Tibial artery (tissue), 4 donors: ENCODE results near the gene SUFU.

Experiments
- DNase-seq, 2 donors: peaks; one replicate each; pipeline ENCODE4 v3.0.0-alpha.2; 2019
- H3K27ac ChIP-seq, 2 donors: fragments of 200-600 bp; sonication (generic) in 1 of 2; 1 replicate in 1 of 2; 2 replicates in 1 of 2; pipeline ENCODE4 v1.5.1; 2018 to 2019; ENCODE audit warnings: mild to moderate bottlenecking in 1 of 2
- H3K27me3 ChIP-seq, 2 donors: fragments of 200-600 bp; sonication (generic) in 1 of 2; one replicate each; pipeline versions ENCODE4 v1.5.1 to v1.6.0; 2016 to 2019
- H3K36me3 ChIP-seq, 3 donors: fragments of 200-600 bp; sonication (generic) in 2 of 3; one replicate each; pipeline ENCODE4 v1.5.1; 2016 to 2019; ENCODE audit warnings: mild to moderate bottlenecking in 2 of 3
- H3K4me1 ChIP-seq, 4 donors: fragments of 200-600 bp; sonication (generic) in 2 of 4; 1 replicate in 3 of 4; 2 replicates in 1 of 4; pipeline ENCODE4 v1.5.1; 2016 to 2019
- H3K4me3 ChIP-seq, 2 donors: fragments of 200-600 bp; sonication (generic) in 1 of 2; 1 replicate in 1 of 2; 2 replicates in 1 of 2; pipeline ENCODE4 v1.5.1; 2018 to 2019; ENCODE audit warnings: mild to moderate bottlenecking in 2 of 2
- H3K9me3 ChIP-seq, 3 donors: fragments of 200-600 bp; sonication (generic) in 1 of 3; one replicate each; pipeline ENCODE4 v1.5.1; 2016 to 2019
- CTCF ChIP-seq, 2 experiments: fragments of 200-600 bp in 1 of 2; fragments of 450-650 bp in 1 of 2; IDR thresholded peaks; one replicate each; pipeline ENCODE4 v1.5.1; 2017 to 2019; ENCODE audit warnings: antibody characterized with exemption in 2 of 2, mild to moderate bottlenecking in 1 of 2, moderate library complexity in 1 of 2
- intact Hi-C: fragments of 100-400 bp; cut with DNase I; formaldehyde crosslinking; loops from one replicate; pipeline ENCODE4 v1.15.0; 2023; ENCODE audit warnings: low total_unique reads

SUFU gene

GRCh38 chr10:102641880-102642735 lies 138.3 kb downstream of the SUFU start:
- Histone ChIP-seq H3K36me3 (no peaks in the 10 kb centered on the region), H3K9me3 (no peaks in the 10 kb centered on the region), H3K4me3 (peak overlapping the region; percentile 86 to 90), H3K27me3 (no peaks in the 10 kb centered on the region), H3K27ac (peak overlapping the region; percentile 97 to 99), H3K4me1 (peaks cover 0 to 10% (median 7%) of the 10 kb centered on the region in 4 donors)
- TF ChIP-seq CTCF (IDR thresholded peaks at IDR 0.05): no peak
- peak; percentile 99 for DNase-seq
- intact Hi-C loops: loop anchor here (5.0 kb wide), 1 partner anchor 140 kb away; the partner anchor contains the start of genes ACTR1A and SUFU

GRCh38 chr10:102642736-102643335 lies 139.1 kb downstream of the SUFU start:
- Histone ChIP-seq H3K9me3 (no peaks in the 10 kb centered on the region), H3K4me3 (peak overlapping the region; percentile 86 to 90), H3K27me3 (no peaks in the 10 kb centered on the region), H3K27ac (peak overlapping the region; percentile 97 to 99), H3K36me3 (no peaks in the 10 kb centered on the region), H3K4me1 (peaks cover 0 to 17% (median 14%) of the 10 kb centered on the region in 4 donors)
- DNase-seq: peak; percentile 73 to 86
- intact Hi-C loops: loop anchor here (5.0 kb wide), 1 partner anchor 141 kb away; the partner anchor contains the start of genes ACTR1A and SUFU
- TF ChIP-seq CTCF (IDR thresholded peaks at IDR 0.05): no peak

GRCh38 chr10:102643336-102644065 lies 139.7 kb downstream of the SUFU start:
- intact Hi-C loops: loop anchor here (5.0 kb wide), 1 partner anchor 141 kb away; the partner anchor contains the start of genes ACTR1A and SUFU

GRCh38 chr10:102644066-102644645 lies 140.4 kb downstream of the SUFU start, which contains the start of gene TRIM8:
TSS of gene TRIM8 (plus strand) at chr10:102644479. CDS start at chr10:102644618, 139 bp downstream.
- H3K4me3 ChIP-seq: peak within 1 kb of the TSS; percentile 86 to 90
- H3K36me3 ChIP-seq: no peaks in the 10 kb centered on the region
- no peaks in the 10 kb centered on the region for H3K9me3 ChIP-seq
- peaks cover 0 to 31% (median 27%) of the 10 kb centered on the region in 4 donors for H3K4me1 ChIP-seq
- no peak for TF ChIP-seq CTCF (IDR thresholded peaks at IDR 0.05)
- no peak for DNase-seq
- H3K27ac ChIP-seq: peak within 1 kb of the TSS; percentile 97 to 99
- no peaks in the 10 kb centered on the region for H3K27me3 ChIP-seq
- intact Hi-C loops: loop anchor here (5.0 kb wide), 1 partner anchor 142 kb away; the partner anchor contains the start of genes ACTR1A and SUFU

More at GRCh38 chr10:102643336-102644065, 139.7 kb downstream of the SUFU start:
- Histone ChIP-seq H3K4me1 (peaks cover 0 to 24% (median 21%) of the 10 kb centered on the region in 4 donors), H3K36me3 (no peaks in the 10 kb centered on the region), H3K4me3 (peak overlapping the region; percentile 86 to 90), H3K9me3 (no peaks in the 10 kb centered on the region), H3K27me3 (no peaks in the 10 kb centered on the region), H3K27ac (peak overlapping the region; percentile 97 to 99)
- TF ChIP-seq CTCF (IDR thresholded peaks at IDR 0.05): no peak
- DNase-seq: peak; percentile 67 to 85
